Panc1 (cell line): ENCODE data around the gene HEPACAM2. TPM values are rescaled to one million over a fixed set of nuclear protein-coding genes. Genes with fewer than 3 reads are reported as not detected.

ENCODE experiments used
- ATAC-seq: fragments of 200-7000 bp; cut with Tn5 transposase; 2 replicates; pipeline ENCODE4 v1.9.1; 2020; ENCODE audit warnings: mild to moderate bottlenecking, moderate library complexity
- BruUV-seq: library from RNA; stranded (reverse); fragments of 400-500 nt; replicated peaks from 2 replicates; lab custom pipeline; 2021; lab: Mats Ljungman, UMichigan
- CTCF ChIA-PET: fragments of 300-600 bp; sonication (Branson Sonifier 250); formaldehyde crosslinking; loops from one replicate; lab custom pipeline; 2022; ENCODE audit warnings: antibody characterized with exemption; lab: Charles Lee
- POLR2A ChIA-PET: fragments of 300-600 bp; sonication (Branson Sonifier 250); formaldehyde crosslinking; loops from one replicate; lab custom pipeline; 2022; ENCODE audit warnings: antibody characterized with exemption; lab: Charles Lee
- DNase-seq: peaks from one replicate; pipeline ENCODE4 v3.0.0-alpha.2; 2010; ENCODE audit warnings: low read depth, low spot score
- H3K27ac ChIP-seq: 2 replicates; pipeline ENCODE4 v1.5.1; 2011; ENCODE audit warnings: mild to moderate bottlenecking, low read length, inconsistent platforms
- H3K27me3 ChIP-seq: fragments of 200-500 bp; sonication (Bioruptor generic); 2 replicates; pipeline ENCODE4 v1.6.0; 2014; ENCODE audit warnings: low read length, inconsistent platforms; ENCODE audit not compliant: control insufficient read depth, insufficient read depth
- H3K36me3 ChIP-seq: fragments of 200-500 bp; sonication (Bioruptor generic); 2 replicates; pipeline ENCODE4 v1.5.1; 2014; ENCODE audit warnings: inconsistent platforms, mild to moderate bottlenecking, low read length, moderate library complexity; ENCODE audit not compliant: control insufficient read depth, insufficient read depth
- H3K4me1 ChIP-seq: 2 replicates; pipeline ENCODE4 v1.5.1; 2011; ENCODE audit warnings: inconsistent platforms, mild to moderate bottlenecking, low read length, moderate library complexity; ENCODE audit not compliant: control insufficient read depth, insufficient read depth
- H3K4me3 ChIP-seq, 2 experiments: 2 replicates each; pipeline ENCODE4 v1.5.1; 2011 to 2012; ENCODE audit warnings: low read depth in 2 of 2, low read length in 2 of 2, mild to moderate bottlenecking in 2 of 2, inconsistent platforms in 1 of 2, moderate library complexity in 1 of 2
- H3K9me3 ChIP-seq: fragments of 200-500 bp; sonication (Bioruptor generic); 2 replicates; pipeline ENCODE4 v1.5.1; 2014; ENCODE audit warnings: low read depth, mild to moderate bottlenecking, inconsistent platforms, low read length, moderate library complexity; ENCODE audit not compliant: control insufficient read depth, insufficient read depth
- POLR2AphosphoS5 ChIP-seq: IDR thresholded peaks from 2 replicates; pipeline ENCODE4 v1.6.1; 2012; ENCODE audit warnings: mild to moderate bottlenecking, low read depth, low read length, moderate library complexity
- SIN3A ChIP-seq: IDR thresholded peaks from 2 replicates; pipeline ENCODE4 v1.6.1; 2012; ENCODE audit warnings: low read depth, mild to moderate bottlenecking, low read length, moderate library complexity, borderline replicate concordance; ENCODE audit not compliant: insufficient read depth
- TCF7L2 ChIP-seq: IDR thresholded peaks from 2 replicates; pipeline ENCODE4 v1.6.1; 2011; ENCODE audit warnings: mild to moderate bottlenecking, low read depth, low read length, inconsistent platforms
- in situ Hi-C: cut with HindIII; loops from 2 replicates; pipeline ENCODE4 v1.10.0; 2016; ENCODE audit warnings: low sequenced_read_pairs, low pct_unique_long_range_greater_than_20kb
- intact Hi-C: fragments of 100-400 bp; cut with micrococcal nuclease; formaldehyde crosslinking; loops from one replicate; pipeline ENCODE4 v1.10.0; 2022; ENCODE audit not compliant: unreplicated experiment
- total RNA-seq: library from RNA; stranded (reverse); gene quantifications from one replicate; pipeline ENCODE4 v1.2.1, GENCODE V29; 2021; ENCODE audit not compliant: unreplicated experiment
- TF ChIP-seq, protein P1 (sequence below): fragments of 450-650 bp; IDR thresholded peaks from 2 replicates; pipeline ENCODE4 v1.5.1; 2017; ENCODE audit warnings: mild to moderate bottlenecking
- TF ChIP-seq, protein P2 (sequence below), 2 experiments: IDR thresholded peaks; 2 replicates each; pipeline ENCODE4 v1.6.1; 2011 to 2012; ENCODE audit warnings: low read depth in 2 of 2, control low read depth in 1 of 2, low read length in 1 of 2, mild to moderate bottlenecking in 1 of 2, moderate library complexity in 1 of 2; ENCODE audit not compliant: insufficient read depth in 1 of 2

Gene HEPACAM2
- total RNA-seq, 1 experiment from 2014 or later, result not detected

GRCh38 chr7:93165447-93165846 is 60.8 kb downstream of the HEPACAM2 start:
- ChIA-PET CTCF (no interaction called here), POLR2A (no interaction called here)
- BruUV-seq, result no TSS peak
- H3K9me3 ChIP-seq, result no peaks in the 10 kb centered on the region
- TF ChIP-seq, protein P1, sequence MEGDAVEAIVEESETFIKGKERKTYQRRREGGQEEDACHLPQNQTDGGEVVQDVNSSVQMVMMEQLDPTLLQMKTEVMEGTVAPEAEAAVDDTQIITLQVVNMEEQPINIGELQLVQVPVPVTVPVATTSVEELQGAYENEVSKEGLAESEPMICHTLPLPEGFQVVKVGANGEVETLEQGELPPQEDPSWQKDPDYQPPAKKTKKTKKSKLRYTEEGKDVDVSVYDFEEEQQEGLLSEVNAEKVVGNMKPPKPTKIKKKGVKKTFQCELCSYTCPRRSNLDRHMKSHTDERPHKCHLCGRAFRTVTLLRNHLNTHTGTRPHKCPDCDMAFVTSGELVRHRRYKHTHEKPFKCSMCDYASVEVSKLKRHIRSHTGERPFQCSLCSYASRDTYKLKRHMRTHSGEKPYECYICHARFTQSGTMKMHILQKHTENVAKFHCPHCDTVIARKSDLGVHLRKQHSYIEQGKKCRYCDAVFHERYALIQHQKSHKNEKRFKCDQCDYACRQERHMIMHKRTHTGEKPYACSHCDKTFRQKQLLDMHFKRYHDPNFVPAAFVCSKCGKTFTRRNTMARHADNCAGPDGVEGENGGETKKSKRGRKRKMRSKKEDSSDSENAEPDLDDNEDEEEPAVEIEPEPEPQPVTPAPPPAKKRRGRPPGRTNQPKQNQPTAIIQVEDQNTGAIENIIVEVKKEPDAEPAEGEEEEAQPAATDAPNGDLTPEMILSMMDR, result no peak
- no peak for TF ChIP-seq SIN3A
- no peak for TF ChIP-seq POLR2AphosphoS5
- DNase-seq, result no peak
- ATAC-seq, result no peak
- H3K4me3 ChIP-seq, result no peak overlapping the region
- no peaks in the 10 kb centered on the region for H3K36me3 ChIP-seq
- in situ Hi-C loops, result no loop called here
- no peaks in the 10 kb centered on the region for H3K27me3 ChIP-seq
- H3K4me1 ChIP-seq, result no peaks in the 10 kb centered on the region
- intact Hi-C loops, result no loop called here
- no peak overlapping the region for H3K27ac ChIP-seq

DNA sequence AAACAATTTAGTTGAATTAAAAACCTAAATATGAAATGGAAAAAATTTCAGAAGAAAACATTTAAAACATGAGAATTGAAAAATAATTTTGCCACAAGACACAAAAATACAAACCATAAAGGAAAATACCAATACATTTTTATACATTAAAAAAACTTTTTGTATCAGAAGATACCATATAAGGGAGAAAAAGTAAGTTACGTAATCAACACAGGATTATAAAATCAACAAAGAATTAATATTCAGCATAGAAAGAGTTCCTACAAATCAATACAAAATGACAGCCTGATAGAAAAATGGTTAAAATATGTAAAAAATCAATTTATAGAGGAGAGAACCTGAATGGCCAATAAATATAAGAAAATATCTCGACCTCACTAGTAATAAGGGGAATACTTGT is 61.5 kb downstream of the HEPACAM2 start:
- Histone ChIP-seq H3K4me3 (no peak overlapping the region), H3K36me3 (no peaks in the 10 kb centered on the region), H3K27ac (no peak overlapping the region), H3K4me1 (no peaks in the 10 kb centered on the region), H3K9me3 (no peaks in the 10 kb centered on the region), H3K27me3 (no peaks in the 10 kb centered on the region)
- intact Hi-C loops (no loop called here), in situ Hi-C loops (no loop called here)
- TF ChIP-seq TCF7L2, result no peak
- ChIA-PET POLR2A (no interaction called here), CTCF (no interaction called here)
- BruUV-seq, result no TSS peak
- DNase-seq (no peak), ATAC-seq (no peak)

GRCh38 chr7:93161181-93161762 is 65.0 kb downstream of the HEPACAM2 start:
- TF ChIP-seq POLR2AphosphoS5 (no peak), TCF7L2 (no peak), SIN3A (no peak)
- TF ChIP-seq, protein P1, result no peak
- TF ChIP-seq, protein P2, sequence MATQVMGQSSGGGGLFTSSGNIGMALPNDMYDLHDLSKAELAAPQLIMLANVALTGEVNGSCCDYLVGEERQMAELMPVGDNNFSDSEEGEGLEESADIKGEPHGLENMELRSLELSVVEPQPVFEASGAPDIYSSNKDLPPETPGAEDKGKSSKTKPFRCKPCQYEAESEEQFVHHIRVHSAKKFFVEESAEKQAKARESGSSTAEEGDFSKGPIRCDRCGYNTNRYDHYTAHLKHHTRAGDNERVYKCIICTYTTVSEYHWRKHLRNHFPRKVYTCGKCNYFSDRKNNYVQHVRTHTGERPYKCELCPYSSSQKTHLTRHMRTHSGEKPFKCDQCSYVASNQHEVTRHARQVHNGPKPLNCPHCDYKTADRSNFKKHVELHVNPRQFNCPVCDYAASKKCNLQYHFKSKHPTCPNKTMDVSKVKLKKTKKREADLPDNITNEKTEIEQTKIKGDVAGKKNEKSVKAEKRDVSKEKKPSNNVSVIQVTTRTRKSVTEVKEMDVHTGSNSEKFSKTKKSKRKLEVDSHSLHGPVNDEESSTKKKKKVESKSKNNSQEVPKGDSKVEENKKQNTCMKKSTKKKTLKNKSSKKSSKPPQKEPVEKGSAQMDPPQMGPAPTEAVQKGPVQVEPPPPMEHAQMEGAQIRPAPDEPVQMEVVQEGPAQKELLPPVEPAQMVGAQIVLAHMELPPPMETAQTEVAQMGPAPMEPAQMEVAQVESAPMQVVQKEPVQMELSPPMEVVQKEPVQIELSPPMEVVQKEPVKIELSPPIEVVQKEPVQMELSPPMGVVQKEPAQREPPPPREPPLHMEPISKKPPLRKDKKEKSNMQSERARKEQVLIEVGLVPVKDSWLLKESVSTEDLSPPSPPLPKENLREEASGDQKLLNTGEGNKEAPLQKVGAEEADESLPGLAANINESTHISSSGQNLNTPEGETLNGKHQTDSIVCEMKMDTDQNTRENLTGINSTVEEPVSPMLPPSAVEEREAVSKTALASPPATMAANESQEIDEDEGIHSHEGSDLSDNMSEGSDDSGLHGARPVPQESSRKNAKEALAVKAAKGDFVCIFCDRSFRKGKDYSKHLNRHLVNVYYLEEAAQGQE (IDR thresholded peaks at IDR 0.05; ENCODE audit: insufficient read depth in 1 of 2, low read depth in 2 of 2, low read length in 1 of 2), result no peak
- Histone ChIP-seq H3K4me1 (no peaks in the 10 kb centered on the region), H3K9me3 (no peaks in the 10 kb centered on the region), H3K4me3 (no peak overlapping the region), H3K36me3 (no peaks in the 10 kb centered on the region), H3K27ac (no peak overlapping the region), H3K27me3 (no peaks in the 10 kb centered on the region)
- in situ Hi-C loops, result no loop called here
- CTCF ChIA-PET, result no interaction called here
- DNase-seq (no peak), ATAC-seq (no peak)
- intact Hi-C loops, result no loop called here
- BruUV-seq, result no TSS peak
- POLR2A ChIA-PET, result no interaction called here
